Measurements from ENCODE around the gene TACC3. TPM values are rescaled to one million over a fixed set of nuclear protein-coding genes. Genes with fewer than 3 reads are reported as not detected.
A peak's percentile ranks its signal among the peaks of the same experiment; 100 is the strongest.

TACC3 gene
- total RNA-seq, 1 donor, result 4.0 TPM

GRCh38 chr4:1728061-1728980 lies 7.0 kb downstream of the TACC3 start:
- Histone ChIP-seq H3K36me3 (ENCODE audit: insufficient read depth, low read length) (peaks cover 50% of the 10 kb centered on the region), H3K27me3 (ENCODE audit: insufficient read depth, low read length) (no peaks in the 10 kb centered on the region), H3K27ac (ENCODE audit: low read depth, low read length) (no peak overlapping the region), H3K4me3 (ENCODE audit: insufficient read depth, low read length) (no peak overlapping the region), H3K4me1 (ENCODE audit: insufficient read depth, low read length) (peaks cover 18% of the 10 kb centered on the region), H2AFZ (ENCODE audit: low read length) (no peak overlapping the region), H3K79me2 (ENCODE audit: insufficient read depth, low read length) (peaks cover 84% of the 10 kb centered on the region), H3K9me3 (ENCODE audit: low read depth, low read length) (no peaks in the 10 kb centered on the region), H4K20me1 (ENCODE audit: insufficient read depth, low read length) (peaks cover 13% of the 10 kb centered on the region), H3K4me2 (ENCODE audit: insufficient read depth, low read length) (no peak overlapping the region)
- TF ChIP-seq CTCF (IDR thresholded peaks at IDR 0.05; ENCODE audit: extremely low read depth, low read depth, low read length), result no peak
- peak; percentile 74 for DNase-seq (ENCODE audit: insufficient read length, low spot score, missing footprints)

GRCh38 chr4:1730532-1731135 lies 9.3 kb downstream of the TACC3 start:
- peaks cover 70% of the 10 kb centered on the region for H3K79me2 ChIP-seq (ENCODE audit: insufficient read depth, low read length)
- H3K9me3 ChIP-seq (ENCODE audit: low read depth, low read length), result no peaks in the 10 kb centered on the region
- no peak overlapping the region for H3K4me3 ChIP-seq (ENCODE audit: insufficient read depth, low read length)
- peaks cover 46% of the 10 kb centered on the region for H3K36me3 ChIP-seq (ENCODE audit: insufficient read depth, low read length)
- H3K27me3 ChIP-seq (ENCODE audit: insufficient read depth, low read length), result no peaks in the 10 kb centered on the region
- no peak for TF ChIP-seq CTCF (IDR thresholded peaks at IDR 0.05; ENCODE audit: extremely low read depth, low read depth, low read length)
- peaks cover 18% of the 10 kb centered on the region for H3K4me1 ChIP-seq (ENCODE audit: insufficient read depth, low read length)
- no peak overlapping the region for H3K27ac ChIP-seq (ENCODE audit: low read depth, low read length)
- H4K20me1 ChIP-seq (ENCODE audit: insufficient read depth, low read length), result peaks cover 12% of the 10 kb centered on the region
- no peak overlapping the region for H3K4me2 ChIP-seq (ENCODE audit: insufficient read depth, low read length)
- DNase-seq (ENCODE audit: insufficient read length, low spot score, missing footprints), result peak; percentile 74
- H2AFZ ChIP-seq (ENCODE audit: low read length), result no peak overlapping the region

DNA sequence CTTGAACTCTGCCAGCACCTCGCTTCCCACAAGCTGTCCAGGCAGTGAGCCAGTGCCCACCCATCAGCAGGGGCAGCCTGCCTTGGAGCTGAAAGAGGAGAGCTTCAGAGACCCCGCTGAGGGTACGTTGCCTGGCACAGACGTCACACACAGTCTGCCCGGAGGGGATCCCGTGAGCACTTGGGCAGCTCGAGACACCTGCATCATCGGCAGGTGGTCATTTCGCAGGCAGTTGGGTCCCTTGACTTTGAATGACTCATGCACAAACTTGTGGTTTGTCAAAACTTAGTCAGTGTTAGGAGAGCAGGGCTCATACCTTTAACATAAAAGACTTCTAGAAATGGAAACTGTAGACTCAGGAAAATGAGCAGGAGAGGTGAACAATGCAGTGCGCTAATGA lies 9.9 kb downstream of the TACC3 start:
- no peaks in the 10 kb centered on the region for H3K27me3 ChIP-seq (ENCODE audit: insufficient read depth, low read length)
- no peak for TF ChIP-seq CTCF (IDR thresholded peaks at IDR 0.05; ENCODE audit: extremely low read depth, low read depth, low read length)
- H3K9me3 ChIP-seq (ENCODE audit: low read depth, low read length), result no peaks in the 10 kb centered on the region
- no peak overlapping the region for H3K4me3 ChIP-seq (ENCODE audit: insufficient read depth, low read length)
- no peak overlapping the region for H2AFZ ChIP-seq (ENCODE audit: low read length)
- DNase-seq (ENCODE audit: insufficient read length, low spot score, missing footprints), result peak; percentile 83
- H3K36me3 ChIP-seq (ENCODE audit: insufficient read depth, low read length), result peaks cover 46% of the 10 kb centered on the region
- H3K79me2 ChIP-seq (ENCODE audit: insufficient read depth, low read length), result peaks cover 64% of the 10 kb centered on the region
- H3K27ac ChIP-seq (ENCODE audit: low read depth, low read length), result no peak overlapping the region
- H3K4me2 ChIP-seq (ENCODE audit: insufficient read depth, low read length), result no peak overlapping the region
- peaks cover 9% of the 10 kb centered on the region for H4K20me1 ChIP-seq (ENCODE audit: insufficient read depth, low read length)
- H3K4me1 ChIP-seq (ENCODE audit: insufficient read depth, low read length), result peaks cover 18% of the 10 kb centered on the region

DNA sequence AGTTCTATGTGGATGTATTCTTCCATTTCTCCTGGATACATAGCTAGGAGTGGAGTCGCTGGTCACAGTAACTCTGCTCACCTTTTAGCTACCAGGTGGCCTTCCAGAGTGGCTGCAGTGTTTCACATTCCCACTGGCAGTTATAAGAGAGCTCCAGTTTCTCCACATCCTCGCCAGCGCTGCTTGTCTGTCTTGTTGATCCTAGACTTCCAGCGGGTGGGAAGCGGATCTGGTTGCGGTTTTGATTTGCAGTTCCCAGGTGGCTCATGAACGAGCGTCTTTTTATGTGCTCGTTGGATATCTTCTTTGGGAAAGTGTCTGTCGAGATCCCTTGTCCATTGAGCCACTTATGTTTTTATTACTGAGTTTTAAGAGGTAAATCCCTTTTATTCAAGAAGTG lies 11.6 kb downstream of the TACC3 start:
- H2AFZ ChIP-seq (ENCODE audit: low read length), result no peak overlapping the region
- peaks cover 4% of the 10 kb centered on the region for H3K9me3 ChIP-seq (ENCODE audit: low read depth, low read length)
- peaks cover 50% of the 10 kb centered on the region for H3K79me2 ChIP-seq (ENCODE audit: insufficient read depth, low read length)
- H3K27me3 ChIP-seq (ENCODE audit: insufficient read depth, low read length), result no peaks in the 10 kb centered on the region
- H3K4me3 ChIP-seq (ENCODE audit: insufficient read depth, low read length), result no peak overlapping the region
- peaks cover 7% of the 10 kb centered on the region for H4K20me1 ChIP-seq (ENCODE audit: insufficient read depth, low read length)
- H3K36me3 ChIP-seq (ENCODE audit: insufficient read depth, low read length), result peaks cover 54% of the 10 kb centered on the region
- DNase-seq (ENCODE audit: insufficient read length, low spot score, missing footprints), result no peak
- H3K4me2 ChIP-seq (ENCODE audit: insufficient read depth, low read length), result no peak overlapping the region
- H3K4me1 ChIP-seq (ENCODE audit: insufficient read depth, low read length), result peaks cover 5% of the 10 kb centered on the region
- no peak overlapping the region for H3K27ac ChIP-seq (ENCODE audit: low read depth, low read length)
- no peak for TF ChIP-seq CTCF (IDR thresholded peaks at IDR 0.05; ENCODE audit: extremely low read depth, low read depth, low read length)
